Esophagus muscularis mucosa (tissue), 4 donors: Measurements from ENCODE around the gene PDXK. TPM values are rescaled to one million over a fixed set of nuclear protein-coding genes. Genes with fewer than 3 reads are reported as not detected.

Source experiments
- DNase-seq: peaks from one replicate; pipeline ENCODE4 v3.0.0-alpha.2; 2017; ENCODE audit errors: extremely low spot score
- H3K27ac ChIP-seq, 4 donors: fragments of 200-600 bp; sonication (generic); replicated peaks in 1 of 4; 1 replicate in 3 of 4; 2 replicates in 1 of 4; pipeline ENCODE4 v1.5.1; 2016 to 2019; ENCODE audit warnings: mild to moderate bottlenecking in 1 of 4
- H3K27me3 ChIP-seq, 4 donors: fragments of 200-600 bp; sonication (generic); one replicate each; pipeline versions ENCODE4 v1.5.1 to v1.6.0; 2016 to 2019
- H3K36me3 ChIP-seq, 4 donors: fragments of 200-600 bp; sonication (generic); one replicate each; pipeline ENCODE4 v1.5.1; 2016 to 2019
- H3K4me1 ChIP-seq, 4 donors: fragments of 200-600 bp; sonication (generic); one replicate each; pipeline ENCODE4 v1.5.1; 2016 to 2019
- H3K4me3 ChIP-seq, 4 donors: fragments of 200-600 bp; sonication (generic); 1 replicate in 2 of 4; 2 replicates in 2 of 4; pipeline ENCODE4 v1.5.1; 2016 to 2019; ENCODE audit warnings: mild to moderate bottlenecking in 4 of 4, moderate library complexity in 1 of 4
- H3K9me3 ChIP-seq, 4 donors: fragments of 200-600 bp; sonication (generic); 1 replicate in 3 of 4; 2 replicates in 1 of 4; pipeline ENCODE4 v1.5.1; 2016 to 2019
- CTCF ChIP-seq, 3 experiments: fragments of 200-600 bp in 2 of 3; fragments of 450-650 bp in 1 of 3; sonication (generic) in 2 of 3; IDR thresholded peaks; one replicate each; pipeline ENCODE4 v1.5.1; 2017 to 2019; ENCODE audit warnings: antibody characterized with exemption in 3 of 3, mild to moderate bottlenecking in 2 of 3, moderate library complexity in 1 of 3
- EP300 ChIP-seq: sonication (generic); formaldehyde crosslinking; IDR thresholded peaks from one replicate; pipeline ENCODE4 v1.6.1; 2017; ENCODE audit warnings: antibody characterized with exemption
- POLR2A ChIP-seq: fragments of 450-650 bp; IDR thresholded peaks from one replicate; pipeline ENCODE4 v1.6.1; 2017; ENCODE audit warnings: antibody characterized with exemption, moderate library complexity, mild to moderate bottlenecking, low read depth
- POLR2AphosphoS5 ChIP-seq, 2 donors: sonication (generic); formaldehyde crosslinking; IDR thresholded peaks; one replicate each; pipeline ENCODE4 v1.6.1; 2017; ENCODE audit warnings: antibody characterized with exemption in 2 of 2
- WGBS: methylation state at CpG from one replicate; pipeline ENCODE4 v1.1.5; 2018; 5-methylcytosine and 5-hydroxymethylcytosine counted together
- intact Hi-C: fragments of 100-400 bp; cut with DNase I; formaldehyde crosslinking; loops from one replicate; pipeline ENCODE4 v1.15.1; 2023
- total RNA-seq, 4 donors: library from RNA; depleted of rRNA; stranded (reverse); fragments of >200 nt; gene quantifications; one replicate each; pipeline versions ENCODE4 v1.1.0 to v1.2.1, GENCODE V29; 2016

Gene PDXK
- total RNA-seq, 4 donors from 2014 or later, result 22.4 to 40.9 (median 31.8) TPM

GRCh38 chr21:43744725-43745124 is 25.8 kb downstream of the PDXK start:
- no peak overlapping the region for H3K27ac ChIP-seq
- H3K4me3 ChIP-seq, result no peak overlapping the region
- intact Hi-C loops, result no loop called here
- WGBS, result 96% methylated on average over 18 of the region's 18 CpGs
- no peaks in the 10 kb centered on the region for H3K27me3 ChIP-seq
- no peak for DNase-seq
- peaks cover 11 to 82% (median 72%) of the 10 kb centered on the region in 4 donors for H3K36me3 ChIP-seq
- H3K4me1 ChIP-seq, result peaks cover 0 to 17% (median 4%) of the 10 kb centered on the region in 4 donors
- H3K9me3 ChIP-seq, result no peaks in the 10 kb centered on the region
- no peak for TF ChIP-seq CTCF (IDR thresholded peaks at IDR 0.05)
- TF ChIP-seq POLR2A, result no peak
- TF ChIP-seq POLR2AphosphoS5 (IDR thresholded peaks at IDR 0.05), result no peak
- no peak for TF ChIP-seq EP300

GRCh38 chr21:43745772-43746517 is 27.0 kb downstream of the PDXK start:
- peaks cover 0 to 9% (median 1%) of the 10 kb centered on the region in 4 donors for H3K4me1 ChIP-seq
- TF ChIP-seq CTCF (IDR thresholded peaks at IDR 0.05) (no peak), POLR2A (no peak), POLR2AphosphoS5 (IDR thresholded peaks at IDR 0.05) (no peak), EP300 (no peak)
- H3K27me3 ChIP-seq, result no peaks in the 10 kb centered on the region
- peaks cover 11 to 94% (median 82%) of the 10 kb centered on the region in 4 donors for H3K36me3 ChIP-seq
- no peak overlapping the region for H3K27ac ChIP-seq
- no peaks in the 10 kb centered on the region for H3K9me3 ChIP-seq
- DNase-seq, result no peak
- H3K4me3 ChIP-seq, result no peak overlapping the region
- 91% methylated on average over 16 of the region's 16 CpGs for WGBS
- intact Hi-C loops, result no loop called here

- no peak for DNase-seq
- H3K4me1 ChIP-seq, result no peaks in the 10 kb centered on the region
- TF ChIP-seq POLR2A, result no peak
- no peak for TF ChIP-seq EP300
- TF ChIP-seq CTCF (IDR thresholded peaks at IDR 0.05), result no peak
- no peak for TF ChIP-seq POLR2AphosphoS5 (IDR thresholded peaks at IDR 0.05)
- no peaks in the 10 kb centered on the region for H3K9me3 ChIP-seq
- H3K27ac ChIP-seq, result no peak overlapping the region
- peaks cover 26 to 99% (median 96%) of the 10 kb centered on the region in 4 donors for H3K36me3 ChIP-seq
- 95% methylated on average over 17 of the region's 17 CpGs for WGBS
- H3K4me3 ChIP-seq, result no peak overlapping the region
- H3K27me3 ChIP-seq, result no peaks in the 10 kb centered on the region
- intact Hi-C loops, result no loop called here
These were observed 29.7 kb downstream of the PDXK start for GRCh38 chr21:43748622-43749021.

- H3K27ac ChIP-seq, result no peak overlapping the region
- intact Hi-C loops, result no loop called here
- no peaks in the 10 kb centered on the region for H3K4me1 ChIP-seq
- DNase-seq, result no peak
- H3K36me3 ChIP-seq, result peaks cover 23 to 99% (median 95%) of the 10 kb centered on the region in 4 donors
- no peak for TF ChIP-seq CTCF (IDR thresholded peaks at IDR 0.05)
- no peak for TF ChIP-seq POLR2A
- H3K9me3 ChIP-seq, result no peaks in the 10 kb centered on the region
- no peaks in the 10 kb centered on the region for H3K27me3 ChIP-seq
- 82% methylated on average over 9 of the region's 18 CpGs for WGBS
- no peak overlapping the region for H3K4me3 ChIP-seq
These were observed 30.8 kb downstream of the PDXK start for GRCh38 chr21:43749651-43750262.
